ENCODE results near the gene YKT6.

GRCh38 chr7:44232901-44233715, 32.3 kb downstream of the YKT6 start:
- no peak for TF ChIP-seq CTCF (tag by site-specific recombination; IDR thresholded peaks at IDR 0.05)
- TF ChIP-seq ZFP3 (tag by site-specific recombination; IDR thresholded peaks at IDR 0.05; ENCODE audit: low read depth), result no peak
- TF ChIP-seq YY1 (tag by site-specific recombination; IDR thresholded peaks at IDR 0.05), result no peak
- TF ChIP-seq ZNF350 (tag by site-specific recombination; IDR thresholded peaks at IDR 0.05), result no peak

Data from HEK293 (cell line).